ENCODE measurements around the gene ZIC1. TPM values are rescaled to one million over a fixed set of nuclear protein-coding genes. Genes with fewer than 3 reads are reported as not detected.

Gene ZIC1
- total RNA-seq, 3 donors from 2014 or later, result 0.48 TPM; not detected in 2

GRCh38 chr3:147393261-147393942 lies 15.8 kb upstream of the ZIC1 start:
- DNase-seq (no peak), ATAC-seq (peak; percentile 43)
- H3K4me3 ChIP-seq, result no peak overlapping the region
- no peak for TF ChIP-seq CTCF (IDR thresholded peaks at IDR 0.05)
- no peaks in the 10 kb centered on the region for H3K4me1 ChIP-seq (ENCODE audit: low read depth)
- intact Hi-C loops (cut with DNase I, micrococcal nuclease), result no loop called here
- H3K36me3 ChIP-seq (ENCODE audit: low read depth), result no peaks in the 10 kb centered on the region
- no peaks in the 10 kb centered on the region for H3K9me3 ChIP-seq

- Histone ChIP-seq H3K4me1 (ENCODE audit: low read depth) (no peaks in the 10 kb centered on the region), H3K4me3 (no peak overlapping the region), H3K36me3 (ENCODE audit: low read depth) (no peaks in the 10 kb centered on the region), H3K9me3 (no peaks in the 10 kb centered on the region)
- DNase-seq (no peak), ATAC-seq (no peak)
- intact Hi-C loops (cut with DNase I, micrococcal nuclease), result no loop called here
- no peak for TF ChIP-seq CTCF (IDR thresholded peaks at IDR 0.05)
These were observed 15.0 kb upstream of the ZIC1 start for GRCh38 chr3:147393943-147394883.

GRCh38 chr3:147394884-147395225 lies 14.3 kb upstream of the ZIC1 start:
- intact Hi-C loops (cut with DNase I, micrococcal nuclease), result no loop called here
- Histone ChIP-seq H3K36me3 (ENCODE audit: low read depth) (no peaks in the 10 kb centered on the region), H3K4me1 (ENCODE audit: low read depth) (no peaks in the 10 kb centered on the region), H3K9me3 (no peaks in the 10 kb centered on the region), H3K4me3 (no peak overlapping the region)
- TF ChIP-seq CTCF (IDR thresholded peaks at IDR 0.05), result no peak
- DNase-seq (no peak), ATAC-seq (no peak)

GRCh38 chr3:147395899-147396711 lies 13.1 kb upstream of the ZIC1 start:
- Histone ChIP-seq H3K9me3 (no peaks in the 10 kb centered on the region), H3K4me3 (no peak overlapping the region), H3K36me3 (ENCODE audit: low read depth) (no peaks in the 10 kb centered on the region), H3K4me1 (ENCODE audit: low read depth) (no peaks in the 10 kb centered on the region)
- DNase-seq (no peak), ATAC-seq (no peak)
- no peak for TF ChIP-seq CTCF (IDR thresholded peaks at IDR 0.05)
- intact Hi-C loops (cut with DNase I, micrococcal nuclease), result no loop called here

- DNase-seq (no peak), ATAC-seq (no peak)
- Histone ChIP-seq H3K36me3 (ENCODE audit: low read depth) (no peaks in the 10 kb centered on the region), H3K4me3 (no peak overlapping the region), H3K9me3 (no peaks in the 10 kb centered on the region), H3K4me1 (ENCODE audit: low read depth) (no peaks in the 10 kb centered on the region)
- TF ChIP-seq CTCF (IDR thresholded peaks at IDR 0.05), result no peak
- intact Hi-C loops (cut with DNase I, micrococcal nuclease), result no loop called here
These were observed 12.5 kb upstream of the ZIC1 start for GRCh38 chr3:147396712-147397046.
